WTC11 (cell line): ENCODE data around the gene GBA2.

Experiments used
- ATF1 ChIP-seq: sonication (generic); formaldehyde crosslinking; IDR thresholded peaks from 2 replicates; pipeline ENCODE4 v1.8.1; 2023; ENCODE audit warnings: mild to moderate bottlenecking, moderate library complexity, missing genetic modification reagents
- CTCF ChIP-seq: fragments of 200-600 bp; IDR thresholded peaks from 2 replicates; pipeline ENCODE4 v1.8.0; 2022; ENCODE audit warnings: antibody characterized with exemption
- FOXJ3 ChIP-seq: sonication (generic); formaldehyde crosslinking; IDR thresholded peaks from 2 replicates; pipeline ENCODE4 v1.9.0; 2021; ENCODE audit warnings: missing genetic modification reagents, mild to moderate bottlenecking, borderline replicate concordance
- GTF2I ChIP-seq: fragments of 250-450 bp; sonication (Bioruptor Pico); conservative IDR thresholded peaks from 2 replicates; pipeline ENCODE4 v1.4.0; 2021; ENCODE audit warnings: mild to moderate bottlenecking
- KAT7 ChIP-seq: sonication (generic); formaldehyde crosslinking; IDR thresholded peaks from 2 replicates; pipeline ENCODE4 v1.8.1; 2023; ENCODE audit warnings: missing genetic modification reagents, mild to moderate bottlenecking, borderline replicate concordance
- NFYB ChIP-seq: sonication (generic); formaldehyde crosslinking; conservative IDR thresholded peaks from 2 replicates; pipeline ENCODE4 v1.8.0; 2022; ENCODE audit warnings: low read depth, missing genetic modification reagents
- USF2 ChIP-seq: sonication (generic); formaldehyde crosslinking; IDR thresholded peaks from 2 replicates; pipeline ENCODE4 v1.8.1; 2023; ENCODE audit warnings: mild to moderate bottlenecking, missing genetic modification reagents, moderate library complexity
- ZBTB43 ChIP-seq: sonication (generic); formaldehyde crosslinking; IDR thresholded peaks from 2 replicates; pipeline ENCODE4 v1.8.1; 2023; ENCODE audit warnings: mild to moderate bottlenecking, missing genetic modification reagents
- ZNF121 ChIP-seq: sonication (generic); formaldehyde crosslinking; IDR thresholded peaks from 2 replicates; pipeline ENCODE4 v1.8.0; 2023; ENCODE audit warnings: missing genetic modification reagents
- ZNF138 ChIP-seq: sonication (generic); formaldehyde crosslinking; conservative IDR thresholded peaks from 2 replicates; pipeline ENCODE4 v1.8.1; 2022; ENCODE audit warnings: mild to moderate bottlenecking, moderate library complexity, missing genetic modification reagents
- ZNF263 ChIP-seq: sonication (generic); formaldehyde crosslinking; IDR thresholded peaks from 2 replicates; pipeline ENCODE4 v1.8.1; 2022; ENCODE audit warnings: low read depth, mild to moderate bottlenecking, moderate library complexity, missing genetic modification reagents
- ZNF512 ChIP-seq: sonication (generic); formaldehyde crosslinking; IDR thresholded peaks from 2 replicates; pipeline ENCODE4 v1.8.1; 2022; ENCODE audit warnings: missing genetic modification reagents, borderline replicate concordance

GRCh38 chr9:35756275-35757225 is 7.5 kb upstream of the GBA2 start:
- TF ChIP-seq CTCF (0 out of 2 replicates have a peak, but pooled peaks have one; percentile 18), ZNF121 (no peak), USF2 (no peak), GTF2I (CRISPR knock-in tag) (no peak), NFYB (no peak), ZBTB43 (CRISPR knock-in tag) (no peak), KAT7 (CRISPR knock-in tag) (peak; percentile 94; the same call in 1 of the 2 replicates), ZNF138 (CRISPR knock-in tag) (no peak), ZNF512 (no peak), FOXJ3 (no peak), ATF1 (CRISPR knock-in tag) (no peak), ZNF263 (no peak)
